GM12874 (cell line): Measurements from ENCODE around the gene NAV2.

Experiments
- CTCF ChIP-seq: IDR thresholded peaks from 2 replicates; pipeline ENCODE4 v1.5.1; 2011; ENCODE audit warnings: low read depth, mild to moderate bottlenecking, control low read depth, low read length, moderate library complexity; ENCODE audit not compliant: insufficient read depth

The NAV2 gene

GRCh38 chr11:19931141-19931770, 218.6 kb downstream of the NAV2 start:
- TF ChIP-seq CTCF = no peak

GRCh38 chr11:19931771-19932369, 219.2 kb downstream of the NAV2 start:
- TF ChIP-seq CTCF = no peak

DNA sequence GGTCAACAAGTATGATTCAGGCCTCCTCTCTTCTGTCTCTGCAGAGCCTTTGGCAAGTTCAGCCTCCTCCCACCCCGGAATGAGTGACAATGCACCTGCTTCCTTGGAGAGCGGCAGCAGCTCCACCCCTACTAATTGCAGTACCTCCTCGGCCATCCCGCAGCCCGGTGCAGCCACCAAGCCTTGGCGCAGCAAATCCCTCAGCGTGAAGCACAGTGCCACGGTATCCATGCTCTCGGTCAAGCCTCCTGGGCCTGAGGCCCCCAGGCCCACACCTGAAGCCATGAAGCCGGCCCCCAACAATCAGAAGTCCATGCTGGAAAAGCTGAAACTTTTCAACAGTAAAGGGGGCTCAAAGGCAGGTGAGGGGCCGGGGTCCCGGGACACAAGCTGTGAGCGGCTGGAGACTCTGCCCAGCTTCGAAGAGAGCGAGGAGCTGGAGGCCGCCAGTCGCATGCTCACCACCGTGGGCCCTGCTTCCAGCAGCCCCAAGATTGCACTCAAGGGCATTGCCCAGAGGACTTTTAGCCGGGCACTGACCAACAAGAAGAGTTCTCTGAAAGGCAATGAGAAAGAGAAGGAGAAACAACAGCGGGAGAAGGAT, 220.6 kb downstream of the NAV2 start:
- no peak for TF ChIP-seq CTCF

- no peak for TF ChIP-seq CTCF
These were observed 221.3 kb downstream of the NAV2 start for GRCh38 chr11:19933801-19934488.

- no peak for TF ChIP-seq CTCF
These were observed 222.2 kb downstream of the NAV2 start for GRCh38 chr11:19934828-19935259.

DNA sequence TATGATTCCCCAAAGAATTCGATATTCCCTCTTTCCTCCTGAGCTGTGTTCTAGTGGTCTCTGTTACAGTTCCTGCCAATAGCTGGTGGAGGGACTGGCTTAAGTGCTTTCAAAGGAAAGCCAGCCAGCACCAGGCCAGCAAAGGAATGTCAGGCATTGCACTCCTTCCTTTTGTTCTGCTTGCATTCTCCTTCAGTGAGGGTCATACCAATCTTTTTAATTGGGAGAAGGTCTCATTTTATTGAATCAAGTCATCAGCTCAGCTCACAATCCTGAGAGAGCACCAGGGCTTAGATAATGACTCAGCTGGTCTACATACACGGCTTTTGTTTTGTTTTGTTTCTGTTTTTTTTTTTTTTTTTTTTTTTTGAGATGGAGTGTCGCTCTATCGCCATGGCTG, 222.9 kb downstream of the NAV2 start:
- no peak for TF ChIP-seq CTCF

DNA sequence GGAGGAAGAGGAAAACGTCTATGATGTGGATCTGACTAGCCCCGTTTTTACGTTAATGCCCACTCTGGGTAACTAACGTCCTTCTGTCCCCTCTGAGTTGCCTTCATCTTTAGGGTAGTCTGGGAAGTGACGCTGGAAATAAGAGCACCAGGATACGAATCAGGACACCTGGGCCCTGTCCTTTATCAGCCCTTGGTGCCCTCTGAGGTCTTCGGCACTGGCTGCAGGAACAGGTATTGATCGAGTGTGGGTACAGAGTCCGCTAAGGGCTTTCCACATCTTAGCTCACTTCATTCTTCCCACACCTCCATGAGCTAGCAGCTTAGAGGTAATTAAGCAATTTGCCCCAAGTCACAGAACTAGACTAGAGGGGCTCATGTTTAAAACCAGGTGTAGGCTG, 223.8 kb downstream of the NAV2 start:
- TF ChIP-seq CTCF = no peak
